Endothelial cell of umbilical vein (primary cell): ENCODE measurements around the gene ALG12.

ENCODE experiments used
- EZH2 ChIP-seq: IDR thresholded peaks from 2 replicates; pipeline ENCODE4 v1.6.1; 2012; ENCODE audit warnings: borderline replicate concordance, low read depth, mild to moderate bottlenecking, moderate library complexity, low read length, inconsistent platforms; ENCODE audit not compliant: severe bottlenecking
- FOS ChIP-seq: IDR thresholded peaks from 2 replicates; pipeline ENCODE4 v1.6.1; 2011; ENCODE audit warnings: mild to moderate bottlenecking, low read length, moderate library complexity, borderline replicate concordance; ENCODE audit not compliant: insufficient read depth
- MAX ChIP-seq: IDR thresholded peaks from 2 replicates; pipeline ENCODE4 v1.6.1; 2011; ENCODE audit not compliant: insufficient read depth, insufficient read length
- MYC ChIP-seq: IDR thresholded peaks from one replicate; pipeline ENCODE4 v1.6.1; 2011; ENCODE audit warnings: mild to moderate bottlenecking, low read depth, low read length
- POLR2A ChIP-seq: IDR thresholded peaks from 2 replicates; pipeline ENCODE4 v1.6.1; 2012; ENCODE audit warnings: low read depth, mild to moderate bottlenecking, control low read depth, low read length
- POLR2AphosphoS5 ChIP-seq: IDR thresholded peaks from 2 replicates; pipeline ENCODE4 v1.6.1; 2012; ENCODE audit warnings: low read depth, mild to moderate bottlenecking, control low read depth, low read length, moderate library complexity; ENCODE audit not compliant: insufficient read depth
- TF ChIP-seq, protein P1 (sequence below), 2 donors: IDR thresholded peaks; 1 replicate in 1 of 2; 2 replicates in 1 of 2; pipeline ENCODE4 v1.5.1; 2011; ENCODE audit warnings: low read length in 2 of 2, mild to moderate bottlenecking in 2 of 2, moderate library complexity in 2 of 2, control low read depth in 1 of 2, inconsistent platforms in 1 of 2, low read depth in 1 of 2; ENCODE audit not compliant: insufficient read depth in 1 of 2; ENCODE audit errors: extremely low read depth in 1 of 2

DNA sequence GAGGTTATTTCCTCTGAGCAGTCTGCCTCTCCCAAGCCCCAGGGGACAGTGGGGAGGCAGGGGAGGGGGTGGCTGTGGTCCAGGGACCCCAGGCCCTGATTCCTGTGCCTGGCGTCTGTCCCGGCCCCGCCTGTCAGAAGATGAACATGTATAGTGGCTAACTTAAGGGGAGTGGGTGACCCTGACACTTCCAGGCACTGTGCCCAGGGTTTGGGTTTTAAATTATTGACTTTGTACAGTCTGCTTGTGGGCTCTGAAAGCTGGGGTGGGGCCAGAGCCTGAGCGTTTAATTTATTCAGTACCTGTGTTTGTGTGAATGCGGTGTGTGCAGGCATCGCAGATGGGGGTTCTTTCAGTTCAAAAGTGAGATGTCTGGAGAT, 45.4 kb upstream of the ALG12 start:
- TF ChIP-seq, protein P1, sequence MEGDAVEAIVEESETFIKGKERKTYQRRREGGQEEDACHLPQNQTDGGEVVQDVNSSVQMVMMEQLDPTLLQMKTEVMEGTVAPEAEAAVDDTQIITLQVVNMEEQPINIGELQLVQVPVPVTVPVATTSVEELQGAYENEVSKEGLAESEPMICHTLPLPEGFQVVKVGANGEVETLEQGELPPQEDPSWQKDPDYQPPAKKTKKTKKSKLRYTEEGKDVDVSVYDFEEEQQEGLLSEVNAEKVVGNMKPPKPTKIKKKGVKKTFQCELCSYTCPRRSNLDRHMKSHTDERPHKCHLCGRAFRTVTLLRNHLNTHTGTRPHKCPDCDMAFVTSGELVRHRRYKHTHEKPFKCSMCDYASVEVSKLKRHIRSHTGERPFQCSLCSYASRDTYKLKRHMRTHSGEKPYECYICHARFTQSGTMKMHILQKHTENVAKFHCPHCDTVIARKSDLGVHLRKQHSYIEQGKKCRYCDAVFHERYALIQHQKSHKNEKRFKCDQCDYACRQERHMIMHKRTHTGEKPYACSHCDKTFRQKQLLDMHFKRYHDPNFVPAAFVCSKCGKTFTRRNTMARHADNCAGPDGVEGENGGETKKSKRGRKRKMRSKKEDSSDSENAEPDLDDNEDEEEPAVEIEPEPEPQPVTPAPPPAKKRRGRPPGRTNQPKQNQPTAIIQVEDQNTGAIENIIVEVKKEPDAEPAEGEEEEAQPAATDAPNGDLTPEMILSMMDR (IDR thresholded peaks at IDR 0.05; ENCODE audit: extremely low read depth in 1 of 2, insufficient read depth in 1 of 2, low read depth in 1 of 2, low read length in 2 of 2) = no peak
- TF ChIP-seq POLR2AphosphoS5 (no peak), MAX (no peak), EZH2 (no peak), FOS (no peak), POLR2A (no peak), MYC (no peak)
